IPS-11a (cell line): ENCODE results near the gene DDAH1.

Experiments
- H3K4me3 ChIP-seq: one replicate; pipeline ENCODE4 v1.5.1; 2013; ENCODE audit warnings: low read depth, low read length, control low read depth

The DDAH1 gene

DNA sequence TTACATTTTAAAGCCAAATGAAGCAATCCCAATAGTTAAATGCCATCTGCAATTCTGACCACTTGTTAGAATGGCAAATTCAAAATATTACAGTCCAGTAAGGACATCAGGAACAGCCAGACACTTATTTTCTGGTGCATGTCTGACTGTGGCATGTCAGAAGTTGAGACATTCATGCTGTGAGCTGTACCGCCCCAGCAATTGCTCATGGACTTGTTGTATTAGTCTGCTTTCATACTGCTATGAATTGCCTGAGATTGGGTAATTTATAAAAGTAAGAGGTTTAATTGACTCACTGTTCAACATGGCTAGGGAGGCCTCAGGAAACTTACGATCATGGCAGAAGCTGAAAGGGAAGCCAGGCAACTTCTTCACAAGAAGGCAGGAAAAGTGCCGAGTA is 19.1 kb downstream of the DDAH1 start:
- H3K4me3 ChIP-seq = no peak overlapping the region

DNA sequence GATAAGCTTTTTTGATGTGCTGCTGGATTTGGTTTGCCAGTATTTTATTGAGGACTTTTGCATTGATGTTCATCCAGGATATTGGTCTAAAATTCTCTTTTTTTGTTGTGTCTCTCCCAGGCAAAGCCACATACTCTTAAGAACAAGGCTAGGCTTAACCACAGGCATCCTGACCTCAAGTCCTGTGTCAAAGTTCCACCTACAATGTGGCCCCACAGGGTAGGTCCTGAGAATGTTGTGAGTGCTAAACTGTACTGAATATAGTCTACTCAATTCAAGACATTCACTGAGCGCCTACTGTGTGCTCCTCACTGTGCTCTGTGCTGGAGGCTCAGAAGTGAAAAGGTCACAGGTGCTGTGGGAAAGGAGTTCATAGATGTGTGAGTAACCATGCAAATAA is 20.6 kb downstream of the DDAH1 start:
- H3K4me3 ChIP-seq = no peak overlapping the region

DNA sequence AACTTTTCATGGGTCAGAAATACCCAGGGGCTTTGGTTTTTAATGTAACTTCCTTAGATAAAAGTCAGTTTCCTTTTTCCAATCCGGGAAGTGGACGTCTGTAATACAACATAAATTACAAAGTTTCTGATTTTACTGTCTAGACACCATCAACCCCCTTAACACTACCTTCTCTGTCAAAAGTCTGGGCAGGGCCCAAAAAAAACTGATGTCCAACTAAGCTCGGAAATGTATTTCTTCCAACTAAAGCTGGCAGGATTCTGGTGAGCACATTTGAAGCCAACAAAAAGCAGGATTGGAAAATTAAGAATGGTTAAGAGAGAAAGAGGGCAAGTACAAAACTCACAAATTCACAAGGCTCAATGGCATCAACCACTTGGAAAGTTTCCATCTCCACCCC is 24.3 kb downstream of the DDAH1 start:
- H3K4me3 ChIP-seq = no peak overlapping the region

DNA sequence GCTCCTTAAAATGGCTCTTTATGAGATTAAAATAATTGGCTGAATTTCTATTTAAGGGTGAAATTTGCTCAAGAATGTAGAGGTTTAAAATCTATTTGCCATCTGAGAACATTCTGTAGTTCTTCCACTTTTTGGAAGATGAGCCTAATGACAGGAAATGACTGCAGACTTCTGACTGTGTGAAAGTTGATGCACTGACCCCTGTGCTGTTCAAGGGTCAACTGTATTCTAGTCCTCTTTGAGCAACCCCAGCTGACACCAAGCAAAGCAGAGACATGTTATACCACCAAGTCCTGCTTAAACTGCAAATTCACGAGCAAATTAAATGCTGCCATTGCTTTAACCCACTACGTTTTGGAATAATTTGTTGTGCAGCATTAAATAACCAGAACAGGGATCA is 26.6 kb downstream of the DDAH1 start:
- H3K4me3 ChIP-seq = no peak overlapping the region

DNA sequence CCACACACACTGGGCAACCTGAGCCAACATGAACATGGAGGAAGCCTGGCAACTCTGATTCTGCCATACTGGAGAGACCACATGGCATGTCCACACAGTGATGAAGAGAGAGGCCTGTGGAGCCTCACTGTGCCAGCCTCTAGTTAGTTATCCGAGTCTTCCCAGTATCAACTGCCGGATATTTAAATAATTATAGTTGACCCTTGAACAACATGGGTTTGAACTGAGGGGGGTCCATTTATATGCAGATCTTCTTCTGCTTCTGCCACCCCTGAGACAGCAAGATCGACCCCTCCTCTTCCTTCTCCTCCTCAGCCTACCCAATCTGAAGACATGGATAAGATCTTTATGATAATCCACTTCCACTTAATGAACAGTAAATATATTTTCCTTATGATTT is 27.8 kb downstream of the DDAH1 start:
- no peak overlapping the region for H3K4me3 ChIP-seq

DNA sequence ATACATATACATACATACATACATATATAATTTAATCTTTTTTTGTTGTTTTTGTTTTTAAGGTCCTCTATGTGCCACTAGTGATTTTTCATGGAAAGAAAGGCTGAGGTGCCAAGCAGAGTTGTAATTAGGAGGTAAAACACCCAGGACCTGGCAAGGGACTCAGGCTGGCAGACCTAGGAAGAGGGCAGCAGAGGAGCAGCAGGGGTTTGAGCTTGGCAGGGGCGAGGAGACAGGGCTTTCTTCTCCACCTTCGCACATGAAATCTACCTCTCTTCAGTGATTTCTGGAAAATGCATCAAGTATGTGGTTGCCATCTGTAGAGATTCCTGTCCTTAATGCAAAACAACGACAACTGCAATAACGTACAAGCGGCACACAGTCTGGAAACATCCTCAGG is 31.9 kb downstream of the DDAH1 start:
- H3K4me3 ChIP-seq = no peak overlapping the region

DNA sequence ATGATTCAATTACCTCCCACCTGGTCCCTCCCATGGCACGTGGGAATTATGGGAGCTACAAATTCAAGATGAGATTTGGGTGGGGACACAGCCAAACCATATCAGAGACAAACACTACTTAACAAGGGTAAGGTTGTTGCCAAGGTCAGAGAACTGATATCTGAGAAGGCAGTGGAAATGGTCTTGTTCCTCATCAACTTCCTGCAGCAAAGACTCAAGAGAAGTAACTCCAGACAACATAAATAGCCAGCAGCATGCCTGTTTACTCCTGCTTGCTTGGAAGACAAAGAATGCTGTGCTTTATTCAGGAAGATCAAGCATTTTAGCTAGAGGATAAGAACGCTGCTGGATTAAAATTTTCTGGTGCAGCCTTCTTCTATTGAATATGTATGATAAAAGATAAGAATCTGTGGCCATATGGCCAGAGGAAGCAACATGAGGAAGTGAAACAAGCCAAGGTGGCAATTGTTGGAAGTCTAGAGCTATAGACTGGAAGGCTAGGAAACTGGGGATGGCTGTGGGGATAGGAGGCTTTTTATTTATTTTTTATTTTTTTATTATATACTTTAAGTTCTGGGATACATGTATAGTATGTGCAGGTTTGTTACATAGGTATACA is 36.4 kb downstream of the DDAH1 start:
- no peak overlapping the region for H3K4me3 ChIP-seq

DNA sequence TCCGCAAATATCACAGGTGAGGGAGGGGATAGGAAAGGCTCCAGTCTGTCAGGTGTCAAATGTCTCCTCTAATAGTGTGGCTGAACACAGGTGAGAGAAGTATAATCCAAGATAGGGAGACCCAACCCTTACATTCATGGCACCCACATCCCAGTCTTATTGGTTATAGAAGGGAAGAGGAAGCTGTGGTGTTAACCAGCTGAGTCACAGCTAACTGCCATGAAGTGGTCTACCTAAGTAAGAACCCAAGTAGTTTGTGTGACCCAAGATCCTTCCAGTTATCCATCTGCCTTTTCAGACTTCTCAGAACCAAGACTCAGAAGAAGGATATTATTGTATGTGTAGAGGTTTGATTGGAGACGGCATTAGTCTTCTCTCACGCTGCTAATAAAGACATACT is 37.1 kb downstream of the DDAH1 start:
- H3K4me3 ChIP-seq = no peak overlapping the region

DNA sequence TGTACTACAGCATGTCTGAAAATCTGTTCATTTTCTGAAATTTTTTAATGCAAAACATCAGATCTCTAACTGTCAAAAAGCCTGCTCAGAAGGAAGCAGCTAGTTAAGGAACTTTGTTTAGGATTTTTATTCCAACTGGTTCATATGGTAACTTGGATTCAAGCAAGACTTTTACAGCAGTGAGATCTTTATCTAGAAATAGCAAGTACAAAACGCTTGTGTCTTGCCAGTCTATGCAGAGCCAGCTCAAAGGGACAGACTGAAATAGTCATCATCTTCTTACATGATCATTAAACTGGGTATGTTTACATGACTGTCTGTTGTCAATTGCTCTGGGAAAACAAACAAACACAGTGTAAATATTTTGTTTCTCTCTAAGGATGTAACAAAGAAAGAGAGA is 37.6 kb downstream of the DDAH1 start:
- no peak overlapping the region for H3K4me3 ChIP-seq

DNA sequence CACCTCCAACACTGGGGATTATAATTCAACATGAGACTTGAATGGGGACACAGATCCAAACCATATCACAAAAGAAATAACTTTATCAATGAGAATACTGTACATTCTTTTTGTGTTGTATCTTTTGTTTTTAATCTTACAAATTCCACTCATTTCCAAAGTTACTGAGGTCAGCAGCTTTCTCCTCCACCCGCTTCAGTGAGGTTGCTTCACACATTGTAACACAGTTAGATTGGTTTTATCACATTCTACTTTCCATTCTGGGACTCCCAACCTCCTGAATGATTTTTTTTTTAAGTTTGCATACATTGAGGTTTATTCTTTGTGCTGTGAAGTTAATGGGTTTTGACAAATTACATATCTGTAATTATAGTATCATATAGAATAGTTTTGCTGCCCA is 43.8 kb downstream of the DDAH1 start:
- no peak overlapping the region for H3K4me3 ChIP-seq

DNA sequence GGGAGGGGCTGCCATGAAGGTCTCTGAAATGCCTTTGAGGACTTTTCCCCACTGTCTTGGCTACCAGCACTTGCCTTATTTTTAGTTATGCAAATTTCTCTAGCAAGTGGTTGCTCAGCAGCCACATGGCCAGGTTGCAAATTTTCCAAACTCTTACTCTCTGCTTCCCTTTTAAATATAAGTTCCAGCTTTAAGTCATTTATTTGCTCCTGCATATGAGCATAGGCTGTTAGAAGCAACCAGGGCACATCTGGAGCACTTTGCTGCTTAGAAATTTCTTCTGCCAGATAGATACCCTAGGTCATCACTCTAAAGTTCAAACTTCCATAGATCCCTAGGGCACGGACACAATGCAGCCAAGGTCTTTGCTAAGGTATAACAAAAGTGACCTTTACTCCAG is 44.8 kb downstream of the DDAH1 start:
- no peak overlapping the region for H3K4me3 ChIP-seq

DNA sequence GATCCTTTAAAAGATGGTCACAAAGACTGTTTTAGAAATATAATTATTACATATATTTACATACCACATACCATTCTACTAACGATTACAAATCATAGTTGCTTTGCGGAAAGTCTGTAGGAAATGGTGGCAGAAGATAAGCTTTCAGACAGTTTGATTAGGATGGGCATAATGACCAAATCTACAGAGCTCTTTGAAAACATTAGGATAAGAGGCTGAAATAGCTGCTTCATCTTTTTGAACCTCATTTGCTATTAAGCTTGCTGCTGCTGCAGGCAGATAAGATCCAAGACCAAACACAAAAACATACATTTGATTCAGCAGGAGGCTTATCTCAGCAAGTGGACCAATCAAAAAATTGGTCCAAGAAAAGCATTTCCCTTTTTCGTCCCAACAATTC is 47.1 kb downstream of the DDAH1 start:
- H3K4me3 ChIP-seq = no peak overlapping the region

DNA sequence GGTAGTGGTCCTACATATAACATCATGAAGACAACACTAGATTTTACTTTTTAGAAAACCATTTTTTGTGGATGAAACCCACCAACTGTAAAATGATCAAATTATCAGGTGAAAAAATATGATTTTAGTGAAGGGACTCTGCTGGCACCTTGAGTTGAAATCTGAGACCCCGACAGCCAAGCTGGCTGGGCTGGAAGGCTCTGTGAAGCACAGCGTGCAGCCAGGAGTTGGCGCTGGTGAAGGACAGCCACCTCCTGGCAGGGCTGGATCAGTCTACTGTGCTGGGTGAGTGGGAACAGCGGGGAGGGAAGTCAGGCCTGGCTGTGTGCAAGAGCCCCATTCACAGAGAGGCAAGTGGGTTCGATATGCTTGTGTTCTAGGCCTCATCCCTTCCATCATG is 47.9 kb downstream of the DDAH1 start:
- no peak overlapping the region for H3K4me3 ChIP-seq

DNA sequence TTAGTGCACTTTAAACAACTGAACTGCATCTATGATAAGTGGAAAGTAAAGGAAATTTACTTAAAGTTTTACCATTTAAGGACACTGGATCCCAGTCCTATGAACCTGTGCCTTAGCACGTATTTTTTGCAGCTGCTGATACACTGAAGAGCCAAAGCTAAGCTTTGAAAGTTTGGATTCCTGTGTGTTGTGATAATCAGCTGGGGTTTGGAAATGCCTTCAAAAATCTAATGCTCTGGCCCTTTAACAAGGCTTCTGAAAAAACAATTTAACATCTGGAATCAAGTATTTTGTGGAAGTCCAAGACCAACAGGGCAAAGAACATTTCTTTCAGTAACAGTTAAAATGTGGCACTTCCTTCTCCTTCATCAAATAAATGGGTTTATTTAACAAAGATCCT is 51.8 kb downstream of the DDAH1 start:
- no peak overlapping the region for H3K4me3 ChIP-seq

DNA sequence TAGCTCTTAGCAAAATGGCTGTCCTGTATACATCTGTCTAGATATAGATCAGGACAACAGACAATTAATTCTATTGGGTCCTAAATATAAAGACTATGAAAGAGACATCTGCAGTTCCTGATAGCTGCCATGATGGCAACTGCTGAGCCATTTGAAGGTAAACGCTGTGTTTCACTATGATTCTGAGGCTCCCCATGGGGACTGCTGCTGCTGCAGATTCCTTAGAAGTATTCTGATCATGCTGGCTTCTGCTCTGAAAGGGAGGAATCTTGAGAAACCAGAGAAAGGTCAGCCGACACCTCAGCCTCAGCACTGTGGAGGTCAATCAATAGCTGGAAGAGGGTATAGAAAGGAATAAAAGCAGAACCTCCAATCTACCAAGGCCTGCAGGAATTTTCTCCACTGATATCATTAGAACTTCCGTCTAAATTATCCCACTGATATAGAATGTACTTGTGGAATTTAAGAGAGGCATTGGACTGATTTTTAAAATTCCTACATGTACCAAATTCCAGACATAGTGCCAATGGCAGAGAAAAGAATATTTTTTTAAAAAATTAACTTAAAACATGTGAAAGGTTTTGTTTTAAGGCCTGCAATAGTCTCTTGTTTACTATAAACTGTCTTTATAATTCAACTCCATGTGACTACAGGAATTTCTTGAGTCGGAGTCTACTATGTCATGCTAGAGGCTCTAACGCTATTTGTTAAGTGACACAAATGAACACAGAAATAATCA is 53.2 kb downstream of the DDAH1 start:
- H3K4me3 ChIP-seq = no peak overlapping the region

DNA sequence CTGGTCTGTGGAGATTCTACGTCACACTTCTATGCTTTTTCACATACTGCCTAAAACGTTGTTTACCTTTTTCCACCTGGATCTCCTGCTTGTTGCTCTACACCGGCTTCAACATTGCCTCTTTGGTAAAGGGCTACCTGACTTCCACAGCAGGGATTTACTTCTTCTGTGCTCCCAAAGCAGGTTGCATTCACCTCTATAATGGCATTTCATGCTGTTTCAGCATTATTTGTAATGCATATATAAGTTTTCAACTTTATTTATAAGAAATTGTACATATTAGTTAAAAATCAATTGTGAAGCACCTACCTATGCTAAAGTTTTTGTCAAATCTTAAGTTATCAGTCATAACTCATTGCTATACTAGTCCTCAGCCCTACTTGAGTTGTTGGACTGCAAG is 55.4 kb downstream of the DDAH1 start:
- H3K4me3 ChIP-seq = no peak overlapping the region

DNA sequence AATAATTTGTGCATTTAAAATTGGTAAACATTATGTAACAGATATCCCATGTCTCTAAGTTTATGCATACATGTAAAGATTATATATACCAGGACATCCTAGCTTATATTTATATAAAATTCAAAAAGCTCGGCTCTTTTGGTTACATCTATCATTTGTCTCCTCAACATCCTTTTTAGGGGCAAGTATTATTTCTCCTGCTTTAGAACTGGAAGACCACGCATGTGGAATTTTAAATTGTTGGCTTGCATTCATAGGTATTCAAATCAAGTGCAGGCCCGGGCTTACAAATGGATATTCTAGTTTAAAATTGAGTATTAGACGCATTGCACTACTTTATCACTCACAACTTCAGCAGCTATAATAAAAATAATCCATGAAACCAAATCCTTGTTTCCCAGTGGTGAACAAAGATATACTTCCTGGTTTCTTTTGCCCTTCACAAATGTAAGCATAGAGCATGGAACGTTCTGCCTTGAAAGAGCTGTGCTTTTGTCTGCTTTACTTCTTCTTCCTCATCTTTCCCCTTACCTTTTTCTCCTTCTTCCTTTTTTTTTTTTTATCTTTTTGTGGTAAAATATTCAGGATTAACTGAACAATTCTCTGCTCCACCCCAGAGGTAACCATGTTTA is 57.1 kb downstream of the DDAH1 start:
- H3K4me3 ChIP-seq = no peak overlapping the region

DNA sequence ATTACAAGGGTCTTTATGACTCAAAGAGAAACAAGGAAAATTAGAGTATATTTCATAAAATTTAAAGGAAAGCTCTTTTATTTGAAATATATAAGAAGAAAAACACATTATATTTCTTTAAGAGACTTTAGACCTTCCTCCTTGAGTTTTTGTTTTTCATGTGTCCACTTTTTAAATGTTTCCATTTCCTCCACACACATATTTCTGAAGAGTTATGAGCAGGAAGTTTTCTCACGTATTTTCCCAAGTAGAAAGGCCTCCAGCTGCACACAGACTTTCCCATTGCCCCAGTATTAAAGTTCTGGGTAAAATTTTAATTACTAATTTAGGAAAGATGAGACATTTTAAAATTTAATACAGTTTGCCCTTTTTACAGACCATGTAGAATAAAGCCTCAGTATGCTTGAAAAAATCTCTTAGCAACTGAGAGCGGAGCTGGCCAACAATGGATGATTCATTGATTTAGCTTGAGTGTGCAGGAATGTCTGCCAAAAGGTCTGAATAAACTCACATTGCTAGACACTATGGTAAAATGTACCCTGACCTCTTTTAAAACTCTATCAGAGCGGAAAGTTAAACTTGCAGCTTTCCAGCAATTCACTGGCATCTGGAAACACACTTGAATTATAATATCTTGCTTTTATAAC is 57.9 kb downstream of the DDAH1 start:
- H3K4me3 ChIP-seq = no peak overlapping the region

DNA sequence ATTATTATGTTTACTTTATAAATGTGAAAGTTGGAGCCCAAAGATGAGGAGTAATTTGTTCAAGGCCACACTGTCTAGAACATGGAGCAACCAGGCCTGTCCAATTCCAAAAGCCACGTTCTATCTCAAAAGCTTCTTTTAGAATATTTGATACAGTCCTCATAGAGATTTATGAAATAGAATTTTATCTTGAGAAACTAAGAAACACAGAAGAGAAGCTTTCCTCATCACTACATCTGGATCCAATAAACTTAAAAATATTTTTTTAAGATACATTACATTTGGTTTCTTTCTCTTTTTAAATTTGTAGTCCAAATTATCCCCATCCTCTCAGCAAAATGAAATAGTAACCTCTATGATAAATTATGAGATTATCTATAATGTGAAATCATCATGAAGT is 58.9 kb downstream of the DDAH1 start:
- no peak overlapping the region for H3K4me3 ChIP-seq

DNA sequence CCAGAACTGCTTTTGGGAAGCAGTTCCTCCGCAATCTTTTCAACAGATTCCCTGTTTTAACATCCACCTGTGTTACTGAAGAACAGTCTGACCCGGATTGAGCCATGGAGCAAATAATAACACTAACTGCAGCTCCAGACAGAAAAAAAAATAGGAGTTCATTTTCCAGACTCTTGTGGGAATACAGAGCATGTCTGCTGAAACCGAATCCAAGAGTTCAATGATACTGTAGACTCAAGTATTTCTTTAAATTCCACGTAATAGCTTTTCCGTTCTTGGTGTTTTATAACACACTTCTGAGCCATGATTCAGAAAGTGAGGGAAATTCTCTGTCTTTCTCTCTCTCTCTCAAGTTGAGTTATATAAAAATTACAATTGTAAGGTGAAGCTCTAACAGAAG is 60.6 kb downstream of the DDAH1 start:
- H3K4me3 ChIP-seq = no peak overlapping the region

DNA sequence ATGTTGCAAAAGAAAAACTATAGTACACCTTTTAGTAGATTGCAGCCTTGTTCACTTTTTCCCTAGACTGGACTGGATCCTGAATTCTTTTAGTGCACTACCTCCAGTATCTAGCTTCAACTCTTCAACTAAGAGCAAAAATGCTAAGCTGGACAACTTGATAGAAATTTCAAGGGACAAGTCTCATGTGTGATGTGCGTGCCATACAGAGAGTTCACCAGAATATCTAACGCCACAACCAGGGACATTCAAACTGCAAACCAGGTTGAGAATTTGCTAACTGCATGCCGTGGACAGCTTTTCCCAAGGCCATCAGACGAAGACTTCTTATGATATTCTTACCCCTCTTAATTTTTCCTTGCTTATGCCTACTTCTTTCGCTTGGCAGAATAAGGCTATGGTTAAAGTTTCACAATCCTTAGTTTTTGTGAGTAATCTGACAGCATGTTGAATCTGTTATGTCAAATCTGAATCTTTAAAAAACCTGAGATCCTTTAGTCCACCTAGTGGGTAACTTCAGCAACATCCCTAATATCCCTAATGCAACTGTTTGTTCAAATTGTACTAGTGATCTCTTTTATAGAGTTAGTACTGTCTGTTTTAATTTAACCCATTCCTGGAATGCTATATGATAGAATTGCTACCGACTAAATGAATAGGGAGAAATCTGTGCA is 66.4 kb downstream of the DDAH1 start:
- H3K4me3 ChIP-seq = no peak overlapping the region
